Measurements from ENCODE around the gene PALMD. TPM values are rescaled to one million over a fixed set of nuclear protein-coding genes. Genes with fewer than 3 reads are reported as not detected.

Gene PALMD
- total RNA-seq, 1 experiment from 2014 or later, result 19.2 TPM

DNA sequence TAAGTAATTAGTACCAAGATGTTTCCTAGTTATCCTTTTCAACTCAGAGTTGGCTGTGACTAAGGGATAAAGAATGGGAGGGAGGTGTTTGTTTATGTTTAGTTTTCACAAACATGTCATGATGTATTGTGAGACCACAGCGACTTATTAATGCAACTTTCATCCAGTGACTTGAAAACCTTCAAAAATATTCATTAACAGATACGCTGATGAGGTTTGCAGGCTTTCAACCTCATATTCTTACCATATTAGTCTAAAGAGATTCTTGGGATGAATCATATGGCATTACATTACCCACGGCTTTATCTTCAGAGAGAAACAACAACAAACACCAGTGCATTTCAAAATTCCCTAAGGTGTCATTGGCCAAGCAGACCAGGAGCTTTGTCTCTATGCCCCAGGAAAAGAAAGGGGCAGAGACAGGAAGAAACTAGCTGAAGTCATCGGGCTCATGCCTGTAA, 36.4 kb downstream of the PALMD start:
- TF ChIP-seq, protein P1, sequence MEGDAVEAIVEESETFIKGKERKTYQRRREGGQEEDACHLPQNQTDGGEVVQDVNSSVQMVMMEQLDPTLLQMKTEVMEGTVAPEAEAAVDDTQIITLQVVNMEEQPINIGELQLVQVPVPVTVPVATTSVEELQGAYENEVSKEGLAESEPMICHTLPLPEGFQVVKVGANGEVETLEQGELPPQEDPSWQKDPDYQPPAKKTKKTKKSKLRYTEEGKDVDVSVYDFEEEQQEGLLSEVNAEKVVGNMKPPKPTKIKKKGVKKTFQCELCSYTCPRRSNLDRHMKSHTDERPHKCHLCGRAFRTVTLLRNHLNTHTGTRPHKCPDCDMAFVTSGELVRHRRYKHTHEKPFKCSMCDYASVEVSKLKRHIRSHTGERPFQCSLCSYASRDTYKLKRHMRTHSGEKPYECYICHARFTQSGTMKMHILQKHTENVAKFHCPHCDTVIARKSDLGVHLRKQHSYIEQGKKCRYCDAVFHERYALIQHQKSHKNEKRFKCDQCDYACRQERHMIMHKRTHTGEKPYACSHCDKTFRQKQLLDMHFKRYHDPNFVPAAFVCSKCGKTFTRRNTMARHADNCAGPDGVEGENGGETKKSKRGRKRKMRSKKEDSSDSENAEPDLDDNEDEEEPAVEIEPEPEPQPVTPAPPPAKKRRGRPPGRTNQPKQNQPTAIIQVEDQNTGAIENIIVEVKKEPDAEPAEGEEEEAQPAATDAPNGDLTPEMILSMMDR (IDR thresholded peaks at IDR 0.05; ENCODE audit: unreplicated experiment), result no peak
- Mint-ChIP-seq H3K4me3 (ENCODE audit: low read depth, unreplicated experiment) (no peak overlapping the region), H3K9me3 (ENCODE audit: low read depth, unreplicated experiment) (no peaks in the 10 kb centered on the region), H3K27ac (ENCODE audit: unreplicated experiment) (no peak overlapping the region), H3K27me3 (ENCODE audit: unreplicated experiment) (no peaks in the 10 kb centered on the region), H3K4me1 (ENCODE audit: low read depth, unreplicated experiment) (peaks cover 9% of the 10 kb centered on the region), H3K36me3 (ENCODE audit: insufficient read depth, unreplicated experiment) (peaks cover 5% of the 10 kb centered on the region)
- no peak for DNase-seq
- BruUV-seq (replicated peaks), result no TSS peak
- intact Hi-C loops (cut with micrococcal nuclease; ENCODE audit: unreplicated experiment), result no loop called here
- CTCF ChIA-PET, result no interaction called here

DNA sequence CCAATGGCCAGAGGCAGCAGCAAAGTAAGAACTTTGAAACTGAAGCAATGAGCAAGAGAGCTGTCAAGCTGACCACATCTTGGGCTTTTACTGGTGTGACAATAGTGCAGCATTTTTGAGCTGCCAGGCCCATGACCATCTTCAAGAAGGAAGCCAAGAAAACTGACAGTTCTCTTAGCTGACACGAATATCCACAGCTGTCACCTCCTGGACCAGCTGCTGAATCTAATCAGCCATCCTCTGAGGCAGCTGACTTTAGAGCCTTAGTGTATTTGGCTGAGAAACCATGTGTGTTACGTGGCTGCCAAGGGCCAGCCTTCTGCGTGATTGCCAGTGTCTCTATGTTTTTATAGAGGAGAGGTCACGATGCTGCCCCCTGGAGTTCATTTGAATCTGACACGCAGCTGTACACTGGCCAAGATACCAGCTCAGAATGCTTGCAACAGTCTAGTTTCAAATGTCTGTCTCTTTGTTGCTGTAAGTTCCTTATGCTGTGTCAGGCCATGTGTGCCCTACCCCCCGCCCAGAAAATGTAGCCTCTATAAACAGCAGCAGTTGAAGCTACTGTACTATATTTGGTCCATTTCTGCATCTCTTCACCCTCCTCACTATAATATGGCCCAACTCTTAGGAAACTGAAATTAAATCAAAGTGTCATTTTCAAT, 39.7 kb downstream of the PALMD start:
- no peak overlapping the region for H3K4me3 Mint-ChIP-seq (ENCODE audit: low read depth, unreplicated experiment)
- intact Hi-C loops (cut with micrococcal nuclease; ENCODE audit: unreplicated experiment), result loop anchor here (1.0 to 2.0 kb wide), 2 partner anchors 205 to 505 kb away; no protein-coding TSS in a partner anchor
- peaks cover 9% of the 10 kb centered on the region for H3K4me1 Mint-ChIP-seq (ENCODE audit: low read depth, unreplicated experiment)
- H3K27me3 Mint-ChIP-seq (ENCODE audit: unreplicated experiment), result no peaks in the 10 kb centered on the region
- H3K36me3 Mint-ChIP-seq (ENCODE audit: insufficient read depth, unreplicated experiment), result peaks cover 5% of the 10 kb centered on the region
- peak; percentile 70 for DNase-seq
- H3K27ac Mint-ChIP-seq (ENCODE audit: unreplicated experiment), result no peak overlapping the region
- H3K9me3 Mint-ChIP-seq (ENCODE audit: low read depth, unreplicated experiment), result no peaks in the 10 kb centered on the region
- CTCF ChIA-PET, result interaction anchor here (1.0 kb wide), 1 partner anchor 205 kb away, joined by 3 read pairs; no protein-coding TSS in a partner anchor
- TF ChIP-seq, protein P1 (IDR thresholded peaks at IDR 0.05; ENCODE audit: unreplicated experiment), result peak; percentile 37
- no TSS peak for BruUV-seq (replicated peaks)

DNA sequence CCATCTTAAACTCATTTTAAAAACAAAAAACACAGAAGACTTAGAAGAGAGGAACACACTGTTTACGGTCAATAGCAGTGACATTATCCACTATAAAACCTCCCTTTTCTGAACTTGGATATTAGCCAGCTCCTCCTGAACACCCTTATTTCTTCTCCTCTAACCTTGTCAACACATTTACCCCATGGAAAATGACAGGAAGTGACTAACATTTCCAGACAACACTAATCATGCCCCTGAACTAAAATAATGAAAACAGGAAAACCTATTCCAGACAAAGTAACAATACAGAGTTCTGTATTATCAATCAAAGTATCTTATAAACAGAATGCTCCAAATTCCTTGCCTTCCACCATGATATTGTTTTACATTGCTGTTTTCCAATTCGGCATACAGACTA, 45.3 kb downstream of the PALMD start:
- CTCF ChIA-PET, result no interaction called here
- no peak for DNase-seq
- no peaks in the 10 kb centered on the region for H3K36me3 Mint-ChIP-seq (ENCODE audit: insufficient read depth, unreplicated experiment)
- no TSS peak for BruUV-seq (replicated peaks)
- intact Hi-C loops (cut with micrococcal nuclease; ENCODE audit: unreplicated experiment), result no loop called here
- H3K27me3 Mint-ChIP-seq (ENCODE audit: unreplicated experiment), result no peaks in the 10 kb centered on the region
- no peaks in the 10 kb centered on the region for H3K9me3 Mint-ChIP-seq (ENCODE audit: low read depth, unreplicated experiment)
- no peak overlapping the region for H3K27ac Mint-ChIP-seq (ENCODE audit: unreplicated experiment)
- peaks cover 8% of the 10 kb centered on the region for H3K4me1 Mint-ChIP-seq (ENCODE audit: low read depth, unreplicated experiment)
- no peak overlapping the region for H3K4me3 Mint-ChIP-seq (ENCODE audit: low read depth, unreplicated experiment)
- TF ChIP-seq, protein P1 (IDR thresholded peaks at IDR 0.05; ENCODE audit: unreplicated experiment), result no peak

DNA sequence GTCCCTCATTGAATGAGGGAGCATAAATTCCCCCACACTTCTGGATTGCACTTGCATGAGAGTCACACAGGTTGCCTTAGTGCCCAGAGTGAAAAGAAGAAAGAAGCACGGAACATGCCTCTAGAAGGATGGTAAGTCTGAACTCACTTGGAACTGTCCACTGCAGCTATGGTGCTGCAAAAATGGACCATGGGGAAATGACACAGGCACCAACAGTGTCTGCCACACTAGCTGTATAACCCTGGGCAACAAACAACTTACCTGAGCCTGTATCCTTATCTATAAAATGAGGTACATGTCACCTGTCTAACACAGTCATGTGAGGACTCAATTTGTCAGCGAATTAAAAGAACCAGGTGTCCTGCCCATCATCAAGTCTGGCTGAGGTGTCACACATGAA, 50.7 kb downstream of the PALMD start:
- no peaks in the 10 kb centered on the region for H3K9me3 Mint-ChIP-seq (ENCODE audit: low read depth, unreplicated experiment)
- BruUV-seq (replicated peaks), result no TSS peak
- no peak overlapping the region for H3K27ac Mint-ChIP-seq (ENCODE audit: unreplicated experiment)
- no peaks in the 10 kb centered on the region for H3K27me3 Mint-ChIP-seq (ENCODE audit: unreplicated experiment)
- no peaks in the 10 kb centered on the region for H3K36me3 Mint-ChIP-seq (ENCODE audit: insufficient read depth, unreplicated experiment)
- H3K4me3 Mint-ChIP-seq (ENCODE audit: low read depth, unreplicated experiment), result no peak overlapping the region
- no peaks in the 10 kb centered on the region for H3K4me1 Mint-ChIP-seq (ENCODE audit: low read depth, unreplicated experiment)
- no peak for DNase-seq
- intact Hi-C loops (cut with micrococcal nuclease; ENCODE audit: unreplicated experiment), result no loop called here
- TF ChIP-seq, protein P1 (IDR thresholded peaks at IDR 0.05; ENCODE audit: unreplicated experiment), result no peak
- CTCF ChIA-PET, result interaction anchor here (0.6 kb wide), 1 partner anchor 776 kb away, joined by 7 read pairs; no protein-coding TSS in a partner anchor
